ENCODE data around the gene OXTR. TPM values are rescaled to one million over a fixed set of nuclear protein-coding genes. Genes with fewer than 3 reads are reported as not detected.
"Not testable (repeated sequence)": the region's sequence is repeated elsewhere in the genome, so short reads cannot be mapped to it uniquely, and the experiment has no call there.

Gene OXTR
- total RNA-seq, 4 donors from 2014 or later = 0.20 TPM; not detected in 3

DNA sequence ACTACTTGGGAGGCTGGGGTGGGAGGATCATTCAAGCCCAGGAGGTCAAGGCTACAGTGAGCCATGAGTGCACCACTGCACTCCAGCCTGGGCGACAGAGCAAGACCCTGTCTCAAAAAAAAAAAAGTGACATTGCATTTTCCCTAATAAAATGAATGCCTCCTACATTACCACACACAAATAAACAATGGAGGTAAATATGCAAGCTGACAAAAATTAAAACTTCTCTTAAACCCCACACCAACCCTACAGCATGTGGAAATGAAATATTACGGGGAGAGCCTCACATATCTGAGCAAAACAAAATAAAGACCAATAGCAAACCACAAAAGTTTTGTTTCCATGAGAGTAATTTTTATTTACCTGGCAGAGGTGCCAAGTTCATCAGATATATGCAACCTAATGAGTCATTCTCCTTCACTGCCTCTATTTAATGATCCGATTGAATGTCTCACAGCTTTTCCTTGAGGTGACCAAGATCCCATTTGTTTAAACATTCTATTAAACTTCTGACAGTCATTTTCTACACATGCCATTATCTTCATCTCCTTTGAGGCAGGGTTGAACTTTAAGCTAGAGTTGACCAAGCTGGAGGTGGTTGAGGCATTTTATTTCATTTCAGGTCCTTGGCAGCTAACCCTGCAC, 45.2 kb downstream of the OXTR start:
- DNase-seq (no peak), ATAC-seq (no peak)
- intact Hi-C loops (cut with DNase I; ENCODE audit: low total_unique reads) (no loop called here), in situ Hi-C loops (cut with MboI; ENCODE audit: low sequenced_read_pairs in 4 of 4) (no loop called here)
- Histone ChIP-seq H3K36me3 (no peaks in the 10 kb centered on the region), H3K27ac (no peak overlapping the region), H3K4me3 (no peak overlapping the region), H3K9me3 (no peaks in the 10 kb centered on the region), H3K4me1 (no peaks in the 10 kb centered on the region), H3K27me3 (no peaks in the 10 kb centered on the region)
- TF ChIP-seq, protein P1, sequence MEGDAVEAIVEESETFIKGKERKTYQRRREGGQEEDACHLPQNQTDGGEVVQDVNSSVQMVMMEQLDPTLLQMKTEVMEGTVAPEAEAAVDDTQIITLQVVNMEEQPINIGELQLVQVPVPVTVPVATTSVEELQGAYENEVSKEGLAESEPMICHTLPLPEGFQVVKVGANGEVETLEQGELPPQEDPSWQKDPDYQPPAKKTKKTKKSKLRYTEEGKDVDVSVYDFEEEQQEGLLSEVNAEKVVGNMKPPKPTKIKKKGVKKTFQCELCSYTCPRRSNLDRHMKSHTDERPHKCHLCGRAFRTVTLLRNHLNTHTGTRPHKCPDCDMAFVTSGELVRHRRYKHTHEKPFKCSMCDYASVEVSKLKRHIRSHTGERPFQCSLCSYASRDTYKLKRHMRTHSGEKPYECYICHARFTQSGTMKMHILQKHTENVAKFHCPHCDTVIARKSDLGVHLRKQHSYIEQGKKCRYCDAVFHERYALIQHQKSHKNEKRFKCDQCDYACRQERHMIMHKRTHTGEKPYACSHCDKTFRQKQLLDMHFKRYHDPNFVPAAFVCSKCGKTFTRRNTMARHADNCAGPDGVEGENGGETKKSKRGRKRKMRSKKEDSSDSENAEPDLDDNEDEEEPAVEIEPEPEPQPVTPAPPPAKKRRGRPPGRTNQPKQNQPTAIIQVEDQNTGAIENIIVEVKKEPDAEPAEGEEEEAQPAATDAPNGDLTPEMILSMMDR (IDR thresholded peaks at IDR 0.05 in 4 of 5, conservative IDR thresholded peaks at IDR 0.05 in 1 of 5) = no peak

GRCh38 chr3:8723612-8724011, 45.8 kb downstream of the OXTR start:
- no peaks in the 10 kb centered on the region for H3K27me3 ChIP-seq
- ATAC-seq = no peak
- in situ Hi-C loops (cut with MboI; ENCODE audit: low sequenced_read_pairs in 4 of 4) = no loop called here

GRCh38 chr3:8722808-8723207, 46.6 kb downstream of the OXTR start:
- H3K27ac ChIP-seq = no peak overlapping the region
- intact Hi-C loops (cut with DNase I; ENCODE audit: low total_unique reads) (no loop called here), in situ Hi-C loops (cut with MboI; ENCODE audit: low sequenced_read_pairs in 4 of 4) (no loop called here)
- TF ChIP-seq, protein P1 (IDR thresholded peaks at IDR 0.05 in 4 of 5, conservative IDR thresholded peaks at IDR 0.05 in 1 of 5) = no peak
- no peak for TF ChIP-seq POLR2A (IDR thresholded peaks at IDR 0.05)
- no peaks in the 10 kb centered on the region for H3K36me3 ChIP-seq
- no peak for DNase-seq
- H3K27me3 ChIP-seq = no peaks in the 10 kb centered on the region
- H3K4me1 ChIP-seq = no peaks in the 10 kb centered on the region
- H3K9me3 ChIP-seq = no peaks in the 10 kb centered on the region
- H3K4me3 ChIP-seq = no peak overlapping the region
- no peak for ATAC-seq

More at GRCh38 chr3:8723612-8724011, 45.8 kb downstream of the OXTR start:
- no peak for DNase-seq
- H3K36me3 ChIP-seq = no peaks in the 10 kb centered on the region
- intact Hi-C loops (cut with DNase I; ENCODE audit: low total_unique reads) = no loop called here
- H3K27ac ChIP-seq = no peak overlapping the region
- no peak overlapping the region for H3K4me3 ChIP-seq
- no peaks in the 10 kb centered on the region for H3K4me1 ChIP-seq
- TF ChIP-seq, protein P1 (IDR thresholded peaks at IDR 0.05 in 4 of 5, conservative IDR thresholded peaks at IDR 0.05 in 1 of 5) = no peak
- no peak for TF ChIP-seq POLR2A (IDR thresholded peaks at IDR 0.05)
- H3K9me3 ChIP-seq = no peaks in the 10 kb centered on the region

DNA sequence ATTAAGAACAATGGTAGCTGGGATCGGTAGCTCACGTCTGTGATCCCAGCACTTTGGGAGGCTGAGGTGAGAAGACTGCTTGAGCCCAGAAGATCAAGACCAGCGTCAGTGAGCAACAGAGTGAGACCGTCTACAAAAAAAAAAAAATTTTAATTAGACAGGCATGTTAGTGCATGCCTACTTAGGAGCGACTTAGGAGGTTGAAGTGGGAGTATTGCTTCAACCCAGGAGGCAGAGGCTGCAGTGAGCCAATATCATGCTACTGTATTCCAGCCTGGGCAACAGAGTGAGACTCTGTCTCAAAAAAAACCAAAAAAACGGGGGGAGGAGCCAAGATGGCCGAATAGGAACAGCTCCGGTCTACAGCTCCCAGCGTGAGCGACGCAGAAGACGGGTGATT, 53.7 kb downstream of the OXTR start:
- in situ Hi-C loops (cut with MboI; ENCODE audit: low sequenced_read_pairs in 4 of 4); H3K4me1 ChIP-seq; H3K27ac ChIP-seq; H3K36me3 ChIP-seq; DNase-seq; ATAC-seq; H3K9me3 ChIP-seq; intact Hi-C loops (cut with DNase I; ENCODE audit: low total_unique reads); H3K27me3 ChIP-seq; H3K4me3 ChIP-seq: not testable (repeated sequence)

DNA sequence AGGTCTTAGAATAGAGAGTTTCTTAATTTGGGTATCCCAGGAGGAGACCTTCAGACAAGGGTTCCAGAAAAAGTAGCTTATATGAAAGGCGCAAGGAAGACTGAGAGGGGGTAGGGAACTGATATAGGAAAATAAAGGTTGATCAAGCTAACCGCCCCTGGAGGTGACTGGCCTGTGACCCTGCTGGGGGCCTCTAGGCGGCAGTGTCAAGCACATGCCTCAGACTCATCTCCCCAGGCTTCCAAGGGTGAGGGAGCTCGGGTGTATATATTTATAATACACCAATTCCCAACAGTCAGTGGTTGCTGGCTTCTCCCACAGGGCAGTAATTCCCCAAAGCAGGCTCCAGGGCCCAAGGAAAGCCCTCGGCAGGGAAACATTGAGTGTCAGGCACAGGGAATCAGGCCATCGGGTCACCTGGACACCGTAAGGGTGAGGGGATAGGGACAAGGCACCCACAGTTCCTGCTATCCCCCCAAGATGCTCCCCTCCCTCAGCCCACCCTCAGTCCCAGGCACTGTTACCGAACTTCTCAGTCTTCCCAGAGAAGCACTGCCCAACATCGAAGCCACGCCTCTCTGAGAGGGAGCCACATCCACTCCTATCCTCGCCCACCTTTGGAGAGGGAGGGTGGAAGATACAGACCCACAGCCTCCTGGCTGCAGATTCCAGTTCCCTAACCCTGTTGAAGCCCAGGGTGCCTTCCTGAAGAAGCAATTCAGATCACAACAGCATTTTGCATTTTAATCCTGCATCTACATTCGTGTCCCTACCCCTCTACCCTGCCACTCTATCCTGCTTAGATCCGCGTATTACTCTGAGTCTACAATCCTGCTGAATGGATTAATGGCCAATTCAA, 55.3 kb downstream of the OXTR start:
- H3K27ac ChIP-seq = no peak overlapping the region
- DNase-seq (no peak), ATAC-seq (no peak)
- intact Hi-C loops (cut with DNase I; ENCODE audit: low total_unique reads) (no loop called here), in situ Hi-C loops (cut with MboI; ENCODE audit: low sequenced_read_pairs in 4 of 4) (no loop called here)
- no peaks in the 10 kb centered on the region for H3K9me3 ChIP-seq
- TF ChIP-seq POLR2A (IDR thresholded peaks at IDR 0.05) = no peak
- TF ChIP-seq, protein P1 (IDR thresholded peaks at IDR 0.05 in 4 of 5, conservative IDR thresholded peaks at IDR 0.05 in 1 of 5) = peak in 1 of 5 experiments; percentile 29
- no peaks in the 10 kb centered on the region for H3K27me3 ChIP-seq
- no peak overlapping the region for H3K4me3 ChIP-seq
- no peaks in the 10 kb centered on the region for H3K36me3 ChIP-seq
- H3K4me1 ChIP-seq = peaks cover 0 to 6% of the 10 kb centered on the region in 2 donors

Measured in gastrocnemius medialis (tissue), 4 donors.